ENCODE results near the gene KIF3B.
A peak's percentile ranks its signal among the peaks of the same experiment; 100 is the strongest.

KIF3B gene

GRCh38 chr20:32277361-32278198 is at the start of gene KIF3B:
Gene KIF3B, plus strand, starts transcription at chr20:32277651. Its CDS starts 32,127 bp downstream, at chr20:32309778.
- DNase-seq (ENCODE audit: low spot score), result peak; percentile 97
- TF ChIP-seq, protein P1, sequence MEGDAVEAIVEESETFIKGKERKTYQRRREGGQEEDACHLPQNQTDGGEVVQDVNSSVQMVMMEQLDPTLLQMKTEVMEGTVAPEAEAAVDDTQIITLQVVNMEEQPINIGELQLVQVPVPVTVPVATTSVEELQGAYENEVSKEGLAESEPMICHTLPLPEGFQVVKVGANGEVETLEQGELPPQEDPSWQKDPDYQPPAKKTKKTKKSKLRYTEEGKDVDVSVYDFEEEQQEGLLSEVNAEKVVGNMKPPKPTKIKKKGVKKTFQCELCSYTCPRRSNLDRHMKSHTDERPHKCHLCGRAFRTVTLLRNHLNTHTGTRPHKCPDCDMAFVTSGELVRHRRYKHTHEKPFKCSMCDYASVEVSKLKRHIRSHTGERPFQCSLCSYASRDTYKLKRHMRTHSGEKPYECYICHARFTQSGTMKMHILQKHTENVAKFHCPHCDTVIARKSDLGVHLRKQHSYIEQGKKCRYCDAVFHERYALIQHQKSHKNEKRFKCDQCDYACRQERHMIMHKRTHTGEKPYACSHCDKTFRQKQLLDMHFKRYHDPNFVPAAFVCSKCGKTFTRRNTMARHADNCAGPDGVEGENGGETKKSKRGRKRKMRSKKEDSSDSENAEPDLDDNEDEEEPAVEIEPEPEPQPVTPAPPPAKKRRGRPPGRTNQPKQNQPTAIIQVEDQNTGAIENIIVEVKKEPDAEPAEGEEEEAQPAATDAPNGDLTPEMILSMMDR (IDR thresholded peaks at IDR 0.05; ENCODE audit: borderline replicate concordance, control extremely low read depth, extremely low read depth, insufficient read depth, missing control alignments), result no peak
- in situ Hi-C loops (cut with MboI; ENCODE audit: low sequenced_read_pairs, unreplicated experiment), result no loop called here

- TF ChIP-seq, protein P1 (IDR thresholded peaks at IDR 0.05; ENCODE audit: borderline replicate concordance, control extremely low read depth, extremely low read depth, insufficient read depth, missing control alignments), result no peak
- in situ Hi-C loops (cut with MboI; ENCODE audit: low sequenced_read_pairs, unreplicated experiment), result no loop called here
- DNase-seq (ENCODE audit: low spot score), result no peak
Measured at GRCh38 chr20:32227744-32228688, 49.4 kb upstream of the KIF3B start.

- in situ Hi-C loops (cut with MboI; ENCODE audit: low sequenced_read_pairs, unreplicated experiment), result no loop called here
- TF ChIP-seq, protein P1 (IDR thresholded peaks at IDR 0.05; ENCODE audit: borderline replicate concordance, control extremely low read depth, extremely low read depth, insufficient read depth, missing control alignments), result no peak
- DNase-seq (ENCODE audit: low spot score), result no peak
Measured at GRCh38 chr20:32229251-32229747, 48.2 kb upstream of the KIF3B start.

DNA sequence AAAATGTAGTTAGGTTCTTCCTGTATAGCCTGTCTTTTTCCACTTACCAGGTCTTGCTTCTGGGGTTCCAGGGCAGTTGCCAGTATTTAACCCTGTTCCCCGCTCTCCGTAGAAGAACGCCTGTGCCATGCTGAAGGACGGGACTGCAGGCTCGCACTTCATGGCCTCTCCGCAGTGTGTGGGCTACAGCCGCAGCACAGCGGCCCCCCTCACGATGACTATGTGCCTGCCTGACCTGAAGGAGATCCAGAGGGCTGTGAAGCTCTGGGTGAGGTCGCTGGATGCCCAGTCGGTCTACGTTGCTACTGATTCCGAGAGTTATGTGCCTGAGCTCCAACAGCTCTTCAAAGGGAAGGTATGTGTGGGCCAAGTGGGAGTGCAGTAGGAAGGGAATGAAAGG is 46.7 kb upstream of the KIF3B start:
- TF ChIP-seq, protein P1 (IDR thresholded peaks at IDR 0.05; ENCODE audit: borderline replicate concordance, control extremely low read depth, extremely low read depth, insufficient read depth, missing control alignments), result no peak
- DNase-seq (ENCODE audit: low spot score), result no peak
- in situ Hi-C loops (cut with MboI; ENCODE audit: low sequenced_read_pairs, unreplicated experiment), result no loop called here

DNA sequence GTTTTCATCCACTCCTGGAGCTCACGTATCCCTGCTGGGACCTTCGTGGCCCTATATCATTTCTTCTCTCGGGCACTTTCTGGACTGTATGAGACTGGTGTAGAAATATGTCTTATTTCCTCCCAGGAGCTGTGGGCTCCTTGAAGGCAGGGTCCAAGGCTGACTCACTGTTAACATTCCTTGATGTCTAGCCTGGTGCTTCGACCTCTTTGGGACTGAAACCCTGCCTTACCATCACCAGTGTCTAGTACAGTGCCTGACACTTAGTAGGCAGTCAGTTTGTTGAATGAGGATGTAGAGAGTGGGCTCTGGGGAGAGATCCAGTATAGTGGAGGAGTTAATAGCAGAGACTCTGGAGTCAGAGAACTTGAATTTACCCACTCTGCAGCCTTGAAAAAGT is 46.2 kb upstream of the KIF3B start:
- in situ Hi-C loops (cut with MboI; ENCODE audit: low sequenced_read_pairs, unreplicated experiment), result no loop called here
- no peak for DNase-seq (ENCODE audit: low spot score)
- TF ChIP-seq, protein P1 (IDR thresholded peaks at IDR 0.05; ENCODE audit: borderline replicate concordance, control extremely low read depth, extremely low read depth, insufficient read depth, missing control alignments), result no peak

DNA sequence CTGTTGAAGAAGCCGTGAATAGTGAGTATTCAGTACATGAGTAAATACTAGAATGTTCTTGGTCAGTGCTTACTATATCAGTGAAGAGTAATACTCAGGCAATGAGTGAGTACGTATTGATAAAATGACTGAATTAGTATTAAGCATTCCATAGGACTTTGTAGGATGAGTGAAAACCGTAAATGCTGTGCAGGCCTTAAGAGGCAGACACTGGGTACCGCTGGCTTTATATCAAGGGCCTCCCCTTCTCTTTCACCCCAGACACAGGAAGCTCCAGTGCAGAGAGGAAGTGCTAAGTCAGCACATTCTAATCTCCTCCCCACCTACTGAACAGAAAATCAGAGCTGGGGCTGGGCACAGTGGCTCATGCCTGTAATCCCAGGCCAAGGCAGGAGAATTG is 45.6 kb upstream of the KIF3B start:
- peak; percentile 49 for DNase-seq (ENCODE audit: low spot score)
- TF ChIP-seq, protein P1 (IDR thresholded peaks at IDR 0.05; ENCODE audit: borderline replicate concordance, control extremely low read depth, extremely low read depth, insufficient read depth, missing control alignments), result no peak

More for the DNA sequence above, 45.6 kb upstream of the KIF3B start:
- in situ Hi-C loops (cut with MboI; ENCODE audit: low sequenced_read_pairs, unreplicated experiment), result no loop called here
